Panc1 (cell line): Measurements from ENCODE around the gene CTDSPL2.

Experiments used
- CTCF ChIP-seq: fragments of 450-650 bp; IDR thresholded peaks from 2 replicates; pipeline ENCODE4 v1.5.1; 2017; ENCODE audit warnings: mild to moderate bottlenecking
- POLR2AphosphoS5 ChIP-seq: IDR thresholded peaks from 2 replicates; pipeline ENCODE4 v1.6.1; 2012; ENCODE audit warnings: mild to moderate bottlenecking, low read depth, low read length, moderate library complexity
- REST ChIP-seq, 2 experiments: IDR thresholded peaks; 2 replicates each; pipeline ENCODE4 v1.6.1; 2011 to 2012; ENCODE audit warnings: low read depth in 2 of 2, control low read depth in 1 of 2, low read length in 1 of 2, mild to moderate bottlenecking in 1 of 2, moderate library complexity in 1 of 2; ENCODE audit not compliant: insufficient read depth in 1 of 2

GRCh38 chr15:44482090-44482489 is 54.7 kb downstream of the CTDSPL2 start:
- TF ChIP-seq POLR2AphosphoS5 = no peak
- no peak for TF ChIP-seq CTCF
- TF ChIP-seq REST (IDR thresholded peaks at IDR 0.05; ENCODE audit: insufficient read depth in 1 of 2, low read depth in 2 of 2, low read length in 1 of 2) = no peak
